Measurements from ENCODE around the gene GTF2F1. TPM values are rescaled to one million over a fixed set of nuclear protein-coding genes. Genes with fewer than 3 reads are reported as not detected.
"Not testable (repeated sequence)": the region's sequence is repeated elsewhere in the genome, so short reads cannot be mapped to it uniquely, and the experiment has no call there.

The GTF2F1 gene
- polyA plus RNA-seq, 1 experiment: 49.4 TPM

GRCh38 chr19:6352381-6353165 lies 40.4 kb downstream of the GTF2F1 start:
- H3K27me3 ChIP-seq (ENCODE audit: control insufficient read depth, insufficient read depth, low read length): no peaks in the 10 kb centered on the region
- H3K4me3 ChIP-seq (ENCODE audit: low read depth, low read length): no peak overlapping the region
- no peaks in the 10 kb centered on the region for H3K36me3 ChIP-seq (ENCODE audit: control insufficient read depth, insufficient read depth, low read length)
- DNase-seq (ENCODE audit: low read depth): no peak
- no peak for TF ChIP-seq CTCF (IDR thresholded peaks at IDR 0.05; ENCODE audit: insufficient read depth, low read depth, low read length)
- ChIA-PET POLR2A (no interaction called here), CTCF (interaction anchor here (1.2 to 3.0 kb wide), 3 partner anchors 8 to 134 kb away, joined by 4 to 17 read pairs (median 5); no protein-coding TSS in a partner anchor)

- ChIA-PET CTCF (interaction anchor here (1.1 kb wide), 1 partner anchor 9 kb away, joined by 3 read pairs; no protein-coding TSS in a partner anchor), POLR2A (no interaction called here)
- Histone ChIP-seq H3K4me3 (ENCODE audit: low read depth, low read length) (no peak overlapping the region), H3K27me3 (ENCODE audit: control insufficient read depth, insufficient read depth, low read length) (no peaks in the 10 kb centered on the region), H3K36me3 (ENCODE audit: control insufficient read depth, insufficient read depth, low read length) (no peaks in the 10 kb centered on the region)
- DNase-seq (ENCODE audit: low read depth): no peak
- no peak for TF ChIP-seq CTCF (IDR thresholded peaks at IDR 0.05; ENCODE audit: insufficient read depth, low read depth, low read length)
These were observed 42.3 kb downstream of the GTF2F1 start for GRCh38 chr19:6350688-6351087.

GRCh38 chr19:6349271-6349670 lies 43.7 kb downstream of the GTF2F1 start:
- H3K36me3 ChIP-seq (ENCODE audit: control insufficient read depth, insufficient read depth, low read length); CTCF ChIA-PET; H3K27me3 ChIP-seq (ENCODE audit: control insufficient read depth, insufficient read depth, low read length); H3K4me3 ChIP-seq (ENCODE audit: low read depth, low read length); DNase-seq (ENCODE audit: low read depth): not testable (repeated sequence)
- POLR2A ChIA-PET: interaction anchor here (0.6 kb wide), 1 partner anchor 309 kb away, joined by 3 read pairs; no protein-coding TSS in a partner anchor

- no peak for TF ChIP-seq CTCF (IDR thresholded peaks at IDR 0.05; ENCODE audit: insufficient read depth, low read depth, low read length)
- CTCF ChIA-PET: interaction anchor here (1.3 kb wide), 1 partner anchor 11 kb away, joined by 4 read pairs; no protein-coding TSS in a partner anchor
- Histone ChIP-seq H3K36me3 (ENCODE audit: control insufficient read depth, insufficient read depth, low read length) (no peaks in the 10 kb centered on the region), H3K27me3 (ENCODE audit: control insufficient read depth, insufficient read depth, low read length) (no peaks in the 10 kb centered on the region), H3K4me3 (ENCODE audit: low read depth, low read length) (no peak overlapping the region)
- POLR2A ChIA-PET: no interaction called here
- no peak for DNase-seq (ENCODE audit: low read depth)
These were observed 49.5 kb downstream of the GTF2F1 start for GRCh38 chr19:6343462-6343861.

- no peak for TF ChIP-seq CTCF (IDR thresholded peaks at IDR 0.05; ENCODE audit: insufficient read depth, low read depth, low read length)
- Histone ChIP-seq H3K4me3 (ENCODE audit: low read depth, low read length) (no peak overlapping the region), H3K27me3 (ENCODE audit: control insufficient read depth, insufficient read depth, low read length) (no peaks in the 10 kb centered on the region), H3K36me3 (ENCODE audit: control insufficient read depth, insufficient read depth, low read length) (no peaks in the 10 kb centered on the region)
- ChIA-PET CTCF (interaction anchor here (1.6 kb wide), 1 partner anchor 122 kb away, joined by 6 read pairs; no protein-coding TSS in a partner anchor), POLR2A (no interaction called here)
- DNase-seq (ENCODE audit: low read depth): no peak
These were observed 52.3 kb downstream of the GTF2F1 start for GRCh38 chr19:6340493-6341201.

All from BJ (cell line).